SU-DHL-6 (cell line): Measurements from ENCODE around the gene NTRK2.

Experiments
- EZH2phosphoT487 ChIP-seq: fragments of 200-600 bp; sonication (generic), shearing (Covaris generic); conservative IDR thresholded peaks from 2 replicates; pipeline ENCODE4 v1.6.1; 2018; ENCODE audit warnings: mild to moderate bottlenecking, antibody characterized with exemption, low read length, moderate library complexity, mixed read lengths
- TF ChIP-seq, protein P1 (sequence below): fragments of 200-600 bp; sonication (generic); IDR thresholded peaks from one replicate; pipeline ENCODE4 v1.5.1; 2017; ENCODE audit warnings: antibody characterized with exemption, mild to moderate bottlenecking, low read length, moderate library complexity; ENCODE audit not compliant: insufficient read depth, poor library complexity, severe bottlenecking

DNA sequence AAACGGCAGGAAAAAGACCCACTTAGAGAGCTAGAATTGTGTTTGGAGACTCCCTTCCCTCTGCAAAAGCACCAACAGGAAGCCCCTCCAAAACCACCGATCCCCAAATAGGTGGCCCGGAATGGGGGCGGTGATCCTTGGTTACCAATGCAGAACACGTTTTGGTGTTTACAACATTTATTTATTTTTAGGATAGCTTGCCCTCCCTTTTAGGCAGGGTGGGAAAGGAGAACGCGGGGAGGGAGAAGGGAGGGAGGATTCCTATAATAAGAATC lies 579 bp upstream of the NTRK2 start:
- TF ChIP-seq, protein P1, sequence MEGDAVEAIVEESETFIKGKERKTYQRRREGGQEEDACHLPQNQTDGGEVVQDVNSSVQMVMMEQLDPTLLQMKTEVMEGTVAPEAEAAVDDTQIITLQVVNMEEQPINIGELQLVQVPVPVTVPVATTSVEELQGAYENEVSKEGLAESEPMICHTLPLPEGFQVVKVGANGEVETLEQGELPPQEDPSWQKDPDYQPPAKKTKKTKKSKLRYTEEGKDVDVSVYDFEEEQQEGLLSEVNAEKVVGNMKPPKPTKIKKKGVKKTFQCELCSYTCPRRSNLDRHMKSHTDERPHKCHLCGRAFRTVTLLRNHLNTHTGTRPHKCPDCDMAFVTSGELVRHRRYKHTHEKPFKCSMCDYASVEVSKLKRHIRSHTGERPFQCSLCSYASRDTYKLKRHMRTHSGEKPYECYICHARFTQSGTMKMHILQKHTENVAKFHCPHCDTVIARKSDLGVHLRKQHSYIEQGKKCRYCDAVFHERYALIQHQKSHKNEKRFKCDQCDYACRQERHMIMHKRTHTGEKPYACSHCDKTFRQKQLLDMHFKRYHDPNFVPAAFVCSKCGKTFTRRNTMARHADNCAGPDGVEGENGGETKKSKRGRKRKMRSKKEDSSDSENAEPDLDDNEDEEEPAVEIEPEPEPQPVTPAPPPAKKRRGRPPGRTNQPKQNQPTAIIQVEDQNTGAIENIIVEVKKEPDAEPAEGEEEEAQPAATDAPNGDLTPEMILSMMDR, result no peak
- no peak for TF ChIP-seq EZH2phosphoT487
